Kidney (tissue), 14 donors: ENCODE data around the gene METRNL. TPM values are rescaled to one million over a fixed set of nuclear protein-coding genes. Genes with fewer than 3 reads are reported as not detected.
A peak's percentile ranks its signal among the peaks of the same experiment; 100 is the strongest.

Experiments used
- DNase-seq, 5 donors: peaks; one replicate each; pipeline ENCODE4 v3.0.0-alpha.2; 2013 to 2020
- FAIRE-seq: peaks from 2 replicates; lab custom pipeline; 2012; peaks lifted over from hg19 to GRCh38; lab: Jason Lieb, UNC
- H3K27ac ChIP-seq, 2 donors: one replicate each; pipeline ENCODE4 v1.7.0; 2013; ENCODE audit warnings: low read depth in 2 of 2, low read length in 2 of 2, inconsistent platforms in 1 of 2
- H3K27me3 ChIP-seq: one replicate; pipeline ENCODE4 v1.7.1; 2013; ENCODE audit warnings: low read length, inconsistent platforms; ENCODE audit not compliant: control insufficient read depth, insufficient read depth
- H3K36me3 ChIP-seq, 3 donors: one replicate each; pipeline versions ENCODE4 v1.7.0 to v1.7.1; 2013; ENCODE audit warnings: low read length in 3 of 3, control low read depth in 1 of 3, inconsistent platforms in 1 of 3; ENCODE audit not compliant: insufficient read depth in 3 of 3, control insufficient read depth in 2 of 3
- H3K4me1 ChIP-seq, 3 donors: one replicate each; pipeline versions ENCODE4 v1.7.0 to v1.7.1; 2013; ENCODE audit warnings: low read length in 3 of 3, inconsistent platforms in 1 of 3, low read depth in 1 of 3; ENCODE audit not compliant: control insufficient read depth in 2 of 3, insufficient read depth in 2 of 3
- H3K4me3 ChIP-seq, 3 donors: one replicate each; pipeline versions ENCODE4 v1.7.0 to v1.8.1; 2013; ENCODE audit warnings: low read length in 3 of 3, control low read depth in 1 of 3, inconsistent platforms in 1 of 3
- H3K9ac ChIP-seq, 3 donors: one replicate each; pipeline versions ENCODE4 v1.7.0 to v1.7.1; 2013; ENCODE audit warnings: low read length in 3 of 3, control low read depth in 1 of 3, inconsistent platforms in 1 of 3
- H3K9me3 ChIP-seq, 3 donors: one replicate each; pipeline versions ENCODE4 v1.7.0 to v1.7.1; 2013; ENCODE audit warnings: low read length in 3 of 3, control low read depth in 1 of 3, inconsistent platforms in 1 of 3; ENCODE audit not compliant: control insufficient read depth in 2 of 3, insufficient read depth in 1 of 3
- CTCF ChIP-seq: IDR thresholded peaks from 3 replicates; pipeline ENCODE4 v1.5.1; 2012; ENCODE audit warnings: mild to moderate bottlenecking, moderate library complexity, borderline replicate concordance; ENCODE audit not compliant: insufficient read depth; ENCODE audit errors: extremely low read depth
- intact Hi-C: fragments of 100-400 bp; cut with DNase I; formaldehyde crosslinking; loops from one replicate; pipeline ENCODE4 v1.11.1; 2022
- polyA plus RNA-seq: library from polyadenylated mRNA; stranded (reverse); fragments of 350-450 nt; fragmentation: Illumina TruSeq; extraction: RNeasy Lipid Tissue Mini Kit (QIAGEN cat#74804); gene quantifications from one replicate; pipeline ENCODE4 v1.2.3, GENCODE V29; 2014; ENCODE audit warnings: low read depth, low replicate concordance; ENCODE audit not compliant: insufficient read depth
- total RNA-seq: library from RNA; stranded (reverse); fragmentation: NEBNext Ultra II Directional; extraction: Animal tissue kit (Norgen Biotek cat#: 25700); gene quantifications from one replicate; pipeline ENCODE4 v1.2.1, GENCODE V29; 2021
- donor health status: control.
- donor health status: control.
- donor health status: control.
- donor health status: control.
- donor health status: control.
- donor health status: DM: yes; HTN: yes; CAD: no.
- donor health status: Normal renal cell carcinoma (clear cell type).

Gene METRNL
- total and polyA plus RNA-seq, 2 donors from 2014 or later, result 61.5 to 107 TPM

DNA sequence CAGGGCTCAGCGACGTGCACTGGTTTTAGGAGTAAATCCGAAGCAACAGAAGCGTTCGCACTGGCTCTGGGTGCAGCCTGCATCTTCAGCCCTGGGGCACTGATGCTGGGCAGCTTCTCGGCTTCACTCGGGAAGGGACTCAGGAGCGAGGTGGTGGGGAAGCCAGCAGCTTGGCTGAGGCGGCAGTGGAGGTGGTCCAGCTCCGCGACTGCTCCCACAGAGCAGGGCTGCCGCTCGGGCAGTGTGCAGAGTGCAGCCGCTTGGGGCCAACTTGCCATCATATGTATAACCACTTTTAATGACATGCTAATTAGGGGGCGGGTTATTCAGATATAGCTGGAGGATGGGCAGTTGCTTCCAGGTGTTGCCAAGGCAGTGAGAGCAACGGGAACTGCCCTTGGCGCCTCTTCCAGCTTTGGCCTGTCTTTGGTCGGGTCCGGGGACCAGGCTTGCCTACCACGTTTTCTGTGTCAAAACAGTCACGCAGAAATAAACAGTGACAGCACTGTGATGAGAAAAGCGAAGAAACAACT is 26.7 kb downstream of the METRNL start:
- H3K4me3 ChIP-seq, result no peak overlapping the region
- no peak for TF ChIP-seq CTCF
- intact Hi-C loops, result no loop called here
- no peaks in the 10 kb centered on the region for H3K9me3 ChIP-seq
- no peaks in the 10 kb centered on the region for H3K36me3 ChIP-seq
- FAIRE-seq, result no peak
- H3K9ac ChIP-seq, result no peak overlapping the region
- DNase-seq, result no peak
- peaks cover 2 to 28% (median 12%) of the 10 kb centered on the region in 3 donors for H3K4me1 ChIP-seq
- no peaks in the 10 kb centered on the region for H3K27me3 ChIP-seq
- no peak overlapping the region for H3K27ac ChIP-seq

DNA sequence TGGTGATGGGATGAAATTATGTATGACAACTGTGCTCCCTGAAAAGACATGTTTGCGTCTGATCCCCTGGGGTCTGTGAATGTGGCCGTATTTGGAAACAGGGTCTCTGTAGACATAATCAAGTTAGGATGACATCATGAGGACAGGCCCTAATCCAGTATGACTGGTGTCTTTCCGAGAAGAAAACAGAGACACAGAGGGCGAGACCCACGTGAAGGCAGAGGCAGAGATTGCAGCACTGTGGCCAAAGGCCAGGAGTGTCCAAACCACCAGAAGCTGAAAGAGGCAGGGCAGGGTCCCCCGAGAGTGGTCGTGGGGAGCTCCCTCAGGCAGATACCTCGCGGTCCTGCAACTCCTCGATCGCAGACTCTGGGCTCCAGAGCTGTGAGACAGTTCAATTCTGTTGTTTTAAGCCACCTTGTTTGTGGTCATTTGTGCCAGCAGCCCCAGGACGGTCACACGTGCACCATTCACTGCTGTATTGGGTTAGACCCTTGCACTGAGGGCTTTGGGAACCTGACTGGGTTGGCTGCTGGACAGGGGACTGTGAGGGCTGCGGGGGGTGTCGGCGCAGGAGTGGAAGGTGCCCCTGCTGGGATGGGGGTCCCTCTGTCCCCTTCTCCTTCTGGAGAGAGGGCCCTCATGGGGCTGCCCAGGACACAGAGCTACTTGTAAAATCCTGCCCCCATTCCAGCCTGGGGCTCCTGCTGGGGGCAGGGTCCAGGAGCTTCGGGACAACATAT is 27.7 kb downstream of the METRNL start:
- Histone ChIP-seq H3K4me1 (peaks cover 2 to 18% (median 8%) of the 10 kb centered on the region in 3 donors), H3K9me3 (no peaks in the 10 kb centered on the region), H3K9ac (no peak overlapping the region), H3K4me3 (no peak overlapping the region), H3K27ac (no peak overlapping the region), H3K27me3 (no peaks in the 10 kb centered on the region), H3K36me3 (no peaks in the 10 kb centered on the region)
- no peak for FAIRE-seq
- TF ChIP-seq CTCF, result no peak
- intact Hi-C loops, result no loop called here
- no peak for DNase-seq

DNA sequence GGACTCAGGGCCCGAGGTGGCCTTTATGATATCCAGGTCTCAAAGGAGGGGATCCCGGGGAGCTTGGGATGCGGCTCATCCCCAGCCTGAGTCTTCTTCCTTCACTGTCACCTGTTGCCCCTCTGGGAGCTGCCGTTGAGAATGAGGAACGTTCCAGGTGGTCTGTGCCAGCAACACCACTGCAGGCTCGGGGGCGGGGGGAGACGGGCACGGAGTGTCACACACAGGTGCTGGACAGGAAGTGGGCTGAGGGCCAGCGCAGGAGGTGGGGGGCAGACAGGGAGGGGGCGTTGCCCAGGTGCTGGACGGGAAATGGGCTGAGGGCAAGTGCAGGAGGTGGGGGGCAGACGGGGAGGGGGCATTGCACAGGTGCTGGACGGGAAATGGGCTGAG is 28.2 kb downstream of the METRNL start:
- H3K27me3 ChIP-seq, result no peaks in the 10 kb centered on the region
- TF ChIP-seq CTCF, result no peak
- FAIRE-seq (no peak), DNase-seq (peak in 1 of 5 donors; percentile 83)
- H3K36me3 ChIP-seq, result no peaks in the 10 kb centered on the region
- H3K27ac ChIP-seq, result no peak overlapping the region
- H3K9me3 ChIP-seq, result no peaks in the 10 kb centered on the region
- intact Hi-C loops, result no loop called here
- no peak overlapping the region for H3K4me3 ChIP-seq
- H3K4me1 ChIP-seq, result peaks cover 2 to 17% (median 8%) of the 10 kb centered on the region in 3 donors
- H3K9ac ChIP-seq, result no peak overlapping the region
